WTC11 (cell line): Measurements from ENCODE around the gene YIF1A. TPM values are rescaled to one million over a fixed set of nuclear protein-coding genes. Genes with fewer than 3 reads are reported as not detected.

ENCODE experiments used
- AFF4 ChIP-seq: sonication (generic); formaldehyde crosslinking; IDR thresholded peaks from 2 replicates; pipeline ENCODE4 v1.8.1; 2023; ENCODE audit warnings: mild to moderate bottlenecking, missing genetic modification reagents, borderline replicate concordance
- ATF1 ChIP-seq: sonication (generic); formaldehyde crosslinking; IDR thresholded peaks from 2 replicates; pipeline ENCODE4 v1.8.1; 2023; ENCODE audit warnings: mild to moderate bottlenecking, moderate library complexity, missing genetic modification reagents
- ATF6 ChIP-seq: sonication (generic); formaldehyde crosslinking; IDR thresholded peaks from 2 replicates; pipeline ENCODE4 v1.8.1; 2023; ENCODE audit warnings: mild to moderate bottlenecking, missing genetic modification reagents
- CBFB ChIP-seq: sonication (generic); formaldehyde crosslinking; IDR thresholded peaks from 2 replicates; pipeline ENCODE4 v1.8.1; 2022; ENCODE audit warnings: mild to moderate bottlenecking, low read depth, missing genetic modification reagents
- CREB1 ChIP-seq: sonication (generic); formaldehyde crosslinking; IDR thresholded peaks from 2 replicates; pipeline ENCODE4 v1.8.0; 2023; ENCODE audit warnings: mild to moderate bottlenecking, missing genetic modification reagents
- ERG ChIP-seq: fragments of 250-450 bp; sonication (Bioruptor Pico); IDR thresholded peaks from 2 replicates; pipeline ENCODE4 v1.8.0; 2021; ENCODE audit warnings: mild to moderate bottlenecking
- ESRRA ChIP-seq: sonication (generic); formaldehyde crosslinking; IDR thresholded peaks from 2 replicates; pipeline ENCODE4 v1.8.1; 2022; ENCODE audit warnings: mild to moderate bottlenecking, missing genetic modification reagents, borderline replicate concordance
- FOXK1 ChIP-seq: sonication (generic); formaldehyde crosslinking; IDR thresholded peaks from 2 replicates; pipeline ENCODE4 v1.8.0; 2022; ENCODE audit warnings: mild to moderate bottlenecking, moderate library complexity, missing genetic modification reagents
- FOXP4 ChIP-seq: sonication (generic); formaldehyde crosslinking; IDR thresholded peaks from 2 replicates; pipeline ENCODE4 v1.8.0; 2022; ENCODE audit warnings: mild to moderate bottlenecking, missing genetic modification reagents
- GABPB1 ChIP-seq: sonication (generic); formaldehyde crosslinking; IDR thresholded peaks from 2 replicates; pipeline ENCODE4 v1.8.1; 2023; ENCODE audit warnings: mild to moderate bottlenecking, missing genetic modification reagents
- HMGA2 ChIP-seq: fragments of 250-450 bp; sonication (Bioruptor Pico); IDR thresholded peaks from 2 replicates; pipeline ENCODE4 v1.4.0; 2021; ENCODE audit warnings: mild to moderate bottlenecking, moderate library complexity
- JUN ChIP-seq: sonication (generic); formaldehyde crosslinking; IDR thresholded peaks from 2 replicates; pipeline ENCODE4 v1.8.0; 2023; ENCODE audit warnings: mild to moderate bottlenecking, missing genetic modification reagents
- MAX ChIP-seq: sonication (generic); formaldehyde crosslinking; IDR thresholded peaks from 2 replicates; pipeline ENCODE4 v1.8.0; 2022; ENCODE audit warnings: mild to moderate bottlenecking, missing genetic modification reagents
- MLX ChIP-seq: sonication (generic); formaldehyde crosslinking; IDR thresholded peaks from 2 replicates; pipeline ENCODE4 v1.8.1; 2023; ENCODE audit warnings: mild to moderate bottlenecking, missing genetic modification reagents, moderate library complexity
- NFATC4 ChIP-seq: fragments of 250-450 bp; sonication (Bioruptor Pico); IDR thresholded peaks from 2 replicates; pipeline ENCODE4 v1.9.0; 2021; ENCODE audit warnings: mild to moderate bottlenecking
- NFE2L1 ChIP-seq: sonication (generic); formaldehyde crosslinking; IDR thresholded peaks from 2 replicates; pipeline ENCODE4 v1.8.1; 2023; ENCODE audit warnings: missing genetic modification reagents
- NFYB ChIP-seq: sonication (generic); formaldehyde crosslinking; conservative IDR thresholded peaks from 2 replicates; pipeline ENCODE4 v1.8.0; 2022; ENCODE audit warnings: low read depth, missing genetic modification reagents
- NR1H2 ChIP-seq: sonication (generic); formaldehyde crosslinking; IDR thresholded peaks from 2 replicates; pipeline ENCODE4 v1.9.0; 2021; ENCODE audit warnings: mild to moderate bottlenecking, moderate library complexity, missing genetic modification reagents
- NR2C2 ChIP-seq: sonication (generic); formaldehyde crosslinking; IDR thresholded peaks from 2 replicates; pipeline ENCODE4 v1.8.0; 2022; ENCODE audit warnings: mild to moderate bottlenecking, missing genetic modification reagents
- RELA ChIP-seq: sonication (generic); formaldehyde crosslinking; IDR thresholded peaks from 2 replicates; pipeline ENCODE4 v1.8.1; 2022; ENCODE audit warnings: missing genetic modification reagents, mild to moderate bottlenecking, borderline replicate concordance
- SMAD4 ChIP-seq: sonication (generic); formaldehyde crosslinking; IDR thresholded peaks from 2 replicates; pipeline ENCODE4 v1.8.0; 2022; ENCODE audit warnings: mild to moderate bottlenecking, missing genetic modification reagents
- ZBTB43 ChIP-seq: sonication (generic); formaldehyde crosslinking; IDR thresholded peaks from 2 replicates; pipeline ENCODE4 v1.8.1; 2023; ENCODE audit warnings: mild to moderate bottlenecking, missing genetic modification reagents
- ZNF121 ChIP-seq: sonication (generic); formaldehyde crosslinking; IDR thresholded peaks from 2 replicates; pipeline ENCODE4 v1.8.0; 2023; ENCODE audit warnings: missing genetic modification reagents
- ZNF138 ChIP-seq: sonication (generic); formaldehyde crosslinking; conservative IDR thresholded peaks from 2 replicates; pipeline ENCODE4 v1.8.1; 2022; ENCODE audit warnings: mild to moderate bottlenecking, moderate library complexity, missing genetic modification reagents
- ZNF423 ChIP-seq: fragments of 250-450 bp; sonication (Bioruptor Pico); IDR thresholded peaks from 2 replicates; pipeline ENCODE4 v2.1.2; 2022; ENCODE audit warnings: mild to moderate bottlenecking, moderate library complexity
- ZNF512 ChIP-seq: sonication (generic); formaldehyde crosslinking; IDR thresholded peaks from 2 replicates; pipeline ENCODE4 v1.8.1; 2022; ENCODE audit warnings: missing genetic modification reagents, borderline replicate concordance
- total RNA-seq: library from RNA; stranded (reverse); gene quantifications from 3 replicates; pipeline ENCODE4 v1.2.3, GENCODE V29; 2021

The YIF1A gene
- total RNA-seq, 1 experiment from 2014 or later, result 86.9 TPM

- TF ChIP-seq ZNF512 (CRISPR knock-in tag), result no peak
- TF ChIP-seq NR1H2 (CRISPR knock-in tag), result no peak
- peak; percentile 23; the same call in 1 of the 2 replicates for TF ChIP-seq ZNF423 (CRISPR knock-in tag)
- TF ChIP-seq HMGA2 (CRISPR knock-in tag), result no peak
- TF ChIP-seq NFE2L1 (CRISPR knock-in tag), result no peak
- TF ChIP-seq ZBTB43, result 0 out of 2 replicates have a peak, but pooled peaks have one; percentile 61
- no peak for TF ChIP-seq NFATC4 (CRISPR knock-in tag)
- TF ChIP-seq ZNF121 (CRISPR knock-in tag), result peak; percentile 66; the same call in 1 of the 2 replicates
- TF ChIP-seq JUN (CRISPR knock-in tag), result no peak
- TF ChIP-seq SMAD4 (CRISPR knock-in tag), result no peak
- no peak for TF ChIP-seq ZNF138 (CRISPR knock-in tag)
- TF ChIP-seq ESRRA (CRISPR knock-in tag), result no peak
- TF ChIP-seq CBFB (CRISPR knock-in tag), result no peak
- TF ChIP-seq RELA (CRISPR knock-in tag), result no peak
- no peak for TF ChIP-seq ATF1
- TF ChIP-seq CREB1 (CRISPR knock-in tag), result no peak
- TF ChIP-seq AFF4 (CRISPR knock-in tag), result no peak
- TF ChIP-seq NR2C2 (CRISPR knock-in tag), result no peak
- no peak for TF ChIP-seq GABPB1 (CRISPR knock-in tag)
- TF ChIP-seq FOXP4 (CRISPR knock-in tag), result 0 out of 2 replicates have a peak, but pooled peaks have one; percentile 34
- TF ChIP-seq MLX (CRISPR knock-in tag), result no peak
- TF ChIP-seq NFYB (CRISPR knock-in tag), result no peak
- TF ChIP-seq FOXK1 (CRISPR knock-in tag), result 0 out of 2 replicates have a peak, but pooled peaks have one; percentile 58
- peak; percentile 79 for TF ChIP-seq MAX (CRISPR knock-in tag)
- no peak for TF ChIP-seq ERG
- no peak for TF ChIP-seq ATF6
These were observed 23.1 kb upstream of the YIF1A start (continued) for GRCh38 chr11:66311965-66312548.
